ENCODE data around the gene CCN6.
A peak's percentile ranks its signal among the peaks of the same experiment; 100 is the strongest.
"Not testable (repeated sequence)": the region's sequence is repeated elsewhere in the genome, so short reads cannot be mapped to it uniquely, and the experiment has no call there.

The CCN6 gene

GRCh38 chr6:112049996-112050395 lies 3.9 kb upstream of the CCN6 start:
- no peak for DNase-seq

GRCh38 chr6:112050429-112050828 lies 3.5 kb upstream of the CCN6 start:
- no peak for DNase-seq

- DNase-seq: not testable (repeated sequence)
These were observed 2.6 kb upstream of the CCN6 start for GRCh38 chr6:112051251-112051740.

GRCh38 chr6:112054555-112055190 lies 769 bp downstream of the CCN6 start:
- DNase-seq: no peak

- DNase-seq: no peak
These were observed 4.5 kb downstream of the CCN6 start for GRCh38 chr6:112058243-112059032.

- DNase-seq: no peak
These were observed 7.7 kb downstream of the CCN6 start for GRCh38 chr6:112061605-112062004.

GRCh38 chr6:112062966-112063365 lies 9.1 kb downstream of the CCN6 start:
- no peak for DNase-seq

GRCh38 chr6:112065426-112065986 lies 11.6 kb downstream of the CCN6 start:
- no peak for DNase-seq

- no peak for DNase-seq
These were observed 12.7 kb downstream of the CCN6 start for GRCh38 chr6:112066606-112067005.

GRCh38 chr6:112081569-112081968 lies 27.7 kb downstream of the CCN6 start:
- DNase-seq: no peak

GRCh38 chr6:112085286-112086065 lies 31.6 kb downstream of the CCN6 start:
- no peak for DNase-seq

GRCh38 chr6:112086744-112087135 lies 32.8 kb downstream of the CCN6 start:
- no peak for DNase-seq

GRCh38 chr6:112087136-112087911 lies 33.4 kb downstream of the CCN6 start, which contains the start of the genes FAM229B and TUBE1:
Gene FAM229B, plus strand, starts transcription at chr6:112087591. Its CDS starts 11,693 bp downstream, at chr6:112099284.
Gene TUBE1, minus strand, starts transcription at chr6:112087482. Its CDS starts 48 bp downstream, at chr6:112087434.
- DNase-seq: peak; percentile 97

GRCh38 chr6:112087916-112088315 lies 34.0 kb downstream of the CCN6 start:
- DNase-seq: no peak

GRCh38 chr6:112096901-112097300 lies 43.0 kb downstream of the CCN6 start:
- no peak for DNase-seq

- DNase-seq: no peak
These were observed 46.7 kb downstream of the CCN6 start for GRCh38 chr6:112100561-112100960.

GRCh38 chr6:112106026-112106425 lies 52.1 kb downstream of the CCN6 start:
- DNase-seq: not testable (repeated sequence)

- DNase-seq: no peak
These were observed 52.7 kb downstream of the CCN6 start for GRCh38 chr6:112106562-112106961.

- DNase-seq: peak; percentile 19
These were observed 55.4 kb downstream of the CCN6 start for GRCh38 chr6:112109262-112109661.

- no peak for DNase-seq
These were observed 59.5 kb downstream of the CCN6 start for GRCh38 chr6:112113431-112113830.

GRCh38 chr6:112113918-112114317 lies 60.0 kb downstream of the CCN6 start:
- no peak for DNase-seq

Data from right kidney (tissue), 1 donor.